Trophoblast cell (in vitro differentiated cells and primary cell): Measurements from ENCODE around the gene CYP24A1.

Experiments
- DNase-seq, 2 donors: peaks; one replicate each; pipeline ENCODE4 v3.0.0-alpha.2; 2016
- H2AFZ ChIP-seq: 2 replicates; pipeline ENCODE4 v1.6.1; 2013; ENCODE audit warnings: low read length, moderate library complexity, mild to moderate bottlenecking; ENCODE audit not compliant: insufficient read depth, poor library complexity
- H2AK5ac ChIP-seq: 2 replicates; pipeline ENCODE4 v1.6.1; 2013; ENCODE audit warnings: mild to moderate bottlenecking, low read length
- H2BK120ac ChIP-seq: 2 replicates; pipeline ENCODE4 v1.6.1; 2013; ENCODE audit warnings: low read length, mild to moderate bottlenecking, moderate library complexity; ENCODE audit not compliant: insufficient read depth, poor library complexity
- H2BK12ac ChIP-seq: 2 replicates; pipeline ENCODE4 v1.6.1; 2013; ENCODE audit warnings: mild to moderate bottlenecking, low read length, moderate library complexity
- H2BK5ac ChIP-seq: 2 replicates; pipeline ENCODE4 v1.6.1; 2013; ENCODE audit warnings: low read length, low read depth, moderate library complexity, mild to moderate bottlenecking; ENCODE audit not compliant: poor library complexity
- H3K14ac ChIP-seq: 2 replicates; pipeline ENCODE4 v1.6.1; 2013; ENCODE audit warnings: mild to moderate bottlenecking, low read length
- H3K18ac ChIP-seq: 2 replicates; pipeline ENCODE4 v1.6.1; 2013; ENCODE audit warnings: mild to moderate bottlenecking, low read length
- H3K23ac ChIP-seq: 2 replicates; pipeline ENCODE4 v1.6.1; 2013; ENCODE audit warnings: low read length
- H3K27ac ChIP-seq: 2 replicates; pipeline ENCODE4 v1.5.1; 2013; ENCODE audit warnings: low read depth, mild to moderate bottlenecking, inconsistent platforms, low read length, moderate library complexity
- H3K27me3 ChIP-seq: 2 replicates; pipeline ENCODE4 v1.6.1; 2013; ENCODE audit warnings: inconsistent platforms, mild to moderate bottlenecking, low read length, moderate library complexity; ENCODE audit not compliant: insufficient read depth
- H3K36me3 ChIP-seq, 2 experiments: 1 replicate in 1 of 2; 2 replicates in 1 of 2; pipeline ENCODE4 v1.6.1; 2013; ENCODE audit warnings: low read length in 2 of 2, mild to moderate bottlenecking in 2 of 2, moderate library complexity in 1 of 2; ENCODE audit not compliant: insufficient read depth in 2 of 2, control insufficient read depth in 1 of 2
- H3K4ac ChIP-seq: 2 replicates; pipeline ENCODE4 v1.6.1; 2013; ENCODE audit warnings: low read depth, mild to moderate bottlenecking, low read length, moderate library complexity
- H3K4me1 ChIP-seq, 2 experiments: 1 replicate in 1 of 2; 2 replicates in 1 of 2; pipeline ENCODE4 v1.6.1; 2013; ENCODE audit warnings: low read length in 2 of 2, mild to moderate bottlenecking in 2 of 2, moderate library complexity in 1 of 2; ENCODE audit not compliant: insufficient read depth in 2 of 2, control insufficient read depth in 1 of 2
- H3K4me2 ChIP-seq: 2 replicates; pipeline ENCODE4 v1.6.1; 2013; ENCODE audit warnings: inconsistent platforms, mild to moderate bottlenecking, low read length, moderate library complexity
- H3K4me3 ChIP-seq: 2 replicates; pipeline ENCODE4 v1.5.1; 2013; ENCODE audit warnings: mild to moderate bottlenecking, low read depth, low read length, inconsistent platforms
- H3K79me1 ChIP-seq: one replicate; pipeline ENCODE4 v1.6.1; 2013; ENCODE audit warnings: low read length
- H3K79me2 ChIP-seq: 2 replicates; pipeline ENCODE4 v1.6.1; 2013; ENCODE audit warnings: low read length, mild to moderate bottlenecking; ENCODE audit not compliant: control insufficient read depth, insufficient read depth, poor library complexity
- H3K9ac ChIP-seq: 2 replicates; pipeline ENCODE4 v1.6.1; 2013; ENCODE audit warnings: mild to moderate bottlenecking, low read length
- H3K9me3 ChIP-seq: 2 replicates; pipeline ENCODE4 v1.6.1; 2013; ENCODE audit warnings: low read depth, mild to moderate bottlenecking, control low read depth, inconsistent platforms, low read length; ENCODE audit not compliant: insufficient read depth
- H4K12ac ChIP-seq: 2 replicates; pipeline ENCODE4 v1.6.1; 2013; ENCODE audit warnings: low read depth, mild to moderate bottlenecking, low read length, moderate library complexity
- H4K8ac ChIP-seq: 2 replicates; pipeline ENCODE4 v1.6.1; 2013; ENCODE audit warnings: low read depth, mild to moderate bottlenecking, low read length, moderate library complexity
- H4K91ac ChIP-seq: one replicate; pipeline ENCODE4 v1.6.1; 2013; ENCODE audit warnings: low read depth, mild to moderate bottlenecking, low read length, moderate library complexity
- WGBS: extraction: QIAGEN DNeasy Blood & Tissue Kit; methylation state at CpG from one replicate; pipeline ENCODE4 v1.1.7; 2013; ENCODE audit warnings: missing lambda C conversion rate; ENCODE audit not compliant: insufficient read length, insufficient coverage; ENCODE audit errors: extremely low coverage; 5-methylcytosine and 5-hydroxymethylcytosine counted together

The CYP24A1 gene

DNA sequence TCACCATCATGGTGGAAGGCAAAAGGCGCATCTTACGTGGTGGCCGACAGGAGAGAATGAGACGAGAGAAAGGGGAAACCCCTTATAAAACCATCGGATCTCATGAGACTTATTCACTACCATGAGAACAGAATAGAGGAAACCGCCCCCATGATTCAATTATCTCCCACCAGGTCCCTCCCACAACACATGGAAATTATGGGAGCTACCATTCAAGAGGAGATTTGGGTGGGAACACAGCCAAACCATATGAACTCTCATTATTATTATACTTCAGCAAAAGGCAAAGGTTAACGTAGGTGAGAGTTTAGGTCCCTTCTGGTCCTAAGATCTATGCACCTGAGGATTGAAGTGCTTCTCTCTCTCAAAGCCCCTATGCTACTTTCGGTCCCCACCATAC is 31.7 kb upstream of the CYP24A1 start:
- H3K27me3 ChIP-seq = no peaks in the 10 kb centered on the region
- H3K9ac ChIP-seq = no peak overlapping the region
- no peak overlapping the region for H3K14ac ChIP-seq
- H3K4me1 ChIP-seq = peaks cover 12 to 14% of the 10 kb centered on the region in 2 experiments
- H4K12ac ChIP-seq = no peak overlapping the region
- no peak overlapping the region for H3K4ac ChIP-seq
- no peak overlapping the region for H2BK5ac ChIP-seq
- H3K27ac ChIP-seq = no peak overlapping the region
- H2AFZ ChIP-seq = no peak overlapping the region
- no CpG with 5 or more reads among the region's 8 CpGs for WGBS
- no peak overlapping the region for H2BK120ac ChIP-seq
- peaks cover 12% of the 10 kb centered on the region for H3K79me2 ChIP-seq
- H3K18ac ChIP-seq = no peak overlapping the region
- no peak overlapping the region for H3K23ac ChIP-seq
- H3K4me3 ChIP-seq = no peak overlapping the region
- H3K36me3 ChIP-seq = no peaks in the 10 kb centered on the region
- H2BK12ac ChIP-seq = no peak overlapping the region
- no peak for DNase-seq
- peaks cover 12% of the 10 kb centered on the region for H3K79me1 ChIP-seq
- no peaks in the 10 kb centered on the region for H3K9me3 ChIP-seq
- H3K4me2 ChIP-seq = no peak overlapping the region
- no peak overlapping the region for H4K8ac ChIP-seq
- H2AK5ac ChIP-seq = no peak overlapping the region
- H4K91ac ChIP-seq = no peak overlapping the region

DNA sequence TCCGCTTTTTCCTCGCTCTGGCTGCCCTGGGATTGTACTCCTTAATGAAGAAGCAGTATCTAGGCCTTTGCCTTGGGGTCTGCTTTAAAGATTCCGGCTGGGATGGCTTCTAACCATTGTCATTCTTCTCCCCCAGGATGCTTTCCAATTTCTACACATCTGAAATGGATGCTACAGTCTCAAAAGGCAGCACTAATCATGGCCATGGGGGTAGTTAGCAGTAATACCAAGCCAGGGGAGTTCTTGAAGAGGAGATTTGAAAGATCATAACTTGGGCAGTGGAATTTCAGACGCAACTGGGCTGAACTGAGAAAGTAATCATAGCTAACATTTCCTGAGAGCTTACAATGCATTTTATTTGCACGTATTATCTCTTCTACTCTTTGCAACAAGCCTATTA is 30.7 kb upstream of the CYP24A1 start:
- no peak overlapping the region for H3K23ac ChIP-seq
- H2BK120ac ChIP-seq = no peak overlapping the region
- no CpG with 5 or more reads among the region's 5 CpGs for WGBS

DNA sequence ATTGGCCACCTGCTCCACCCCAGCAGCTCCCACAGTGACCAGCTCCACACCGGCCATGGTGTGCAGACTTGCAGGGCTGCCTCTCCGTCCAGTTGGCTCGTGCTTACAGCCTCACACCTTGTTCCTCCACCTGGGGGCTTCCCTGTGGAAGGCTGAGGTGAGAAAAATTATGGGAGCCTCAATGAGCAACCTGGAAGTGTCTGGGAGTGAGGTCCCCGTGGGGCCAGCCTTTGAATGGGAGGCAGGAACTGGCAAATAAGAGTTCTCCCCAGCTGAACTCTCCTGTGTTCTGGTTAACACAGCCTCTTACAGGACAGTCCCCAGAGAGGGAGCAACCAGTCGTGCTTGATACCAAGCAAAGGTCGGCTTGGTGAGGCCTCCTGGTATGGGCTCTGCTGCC is 30.3 kb upstream of the CYP24A1 start:
- H4K12ac ChIP-seq = no peak overlapping the region
- H2BK12ac ChIP-seq = no peak overlapping the region
- DNase-seq = no peak
- no peaks in the 10 kb centered on the region for H3K36me3 ChIP-seq
- H3K14ac ChIP-seq = no peak overlapping the region
- H2AFZ ChIP-seq = no peak overlapping the region
- WGBS = no CpG with 5 or more reads among the region's 6 CpGs
- H3K4me1 ChIP-seq = peaks cover 7 to 10% of the 10 kb centered on the region in 2 experiments
- H4K91ac ChIP-seq = no peak overlapping the region
- no peak overlapping the region for H3K4me3 ChIP-seq
- no peak overlapping the region for H2AK5ac ChIP-seq
- peaks cover 9% of the 10 kb centered on the region for H3K79me2 ChIP-seq
- no peak overlapping the region for H3K27ac ChIP-seq
- H2BK120ac ChIP-seq = no peak overlapping the region
- no peak overlapping the region for H3K23ac ChIP-seq
- H3K9ac ChIP-seq = no peak overlapping the region
- H3K79me1 ChIP-seq = peaks cover 10% of the 10 kb centered on the region
- H3K9me3 ChIP-seq = no peaks in the 10 kb centered on the region
- no peak overlapping the region for H3K4me2 ChIP-seq
- no peak overlapping the region for H2BK5ac ChIP-seq
- no peaks in the 10 kb centered on the region for H3K27me3 ChIP-seq
- no peak overlapping the region for H3K18ac ChIP-seq
- H4K8ac ChIP-seq = no peak overlapping the region
- no peak overlapping the region for H3K4ac ChIP-seq

More for the DNA sequence above, 30.7 kb upstream of the CYP24A1 start:
- H3K4ac ChIP-seq = no peak overlapping the region
- H3K9me3 ChIP-seq = no peaks in the 10 kb centered on the region
- no peak for DNase-seq
- H4K8ac ChIP-seq = no peak overlapping the region
- H3K36me3 ChIP-seq = no peaks in the 10 kb centered on the region
- H2AK5ac ChIP-seq = no peak overlapping the region
- H3K4me2 ChIP-seq = no peak overlapping the region
- peaks cover 12% of the 10 kb centered on the region for H3K79me2 ChIP-seq
- no peak overlapping the region for H2BK12ac ChIP-seq
- H3K4me3 ChIP-seq = no peak overlapping the region
- no peak overlapping the region for H2BK5ac ChIP-seq
- H3K4me1 ChIP-seq = peaks cover 11 to 12% of the 10 kb centered on the region in 2 experiments
- H3K27me3 ChIP-seq = no peaks in the 10 kb centered on the region
- no peak overlapping the region for H3K18ac ChIP-seq
- no peak overlapping the region for H3K9ac ChIP-seq
- no peak overlapping the region for H4K12ac ChIP-seq
- no peak overlapping the region for H3K27ac ChIP-seq
- H2AFZ ChIP-seq = no peak overlapping the region
- no peak overlapping the region for H3K14ac ChIP-seq
- H3K79me1 ChIP-seq = peaks cover 12% of the 10 kb centered on the region
- H4K91ac ChIP-seq = no peak overlapping the region

DNA sequence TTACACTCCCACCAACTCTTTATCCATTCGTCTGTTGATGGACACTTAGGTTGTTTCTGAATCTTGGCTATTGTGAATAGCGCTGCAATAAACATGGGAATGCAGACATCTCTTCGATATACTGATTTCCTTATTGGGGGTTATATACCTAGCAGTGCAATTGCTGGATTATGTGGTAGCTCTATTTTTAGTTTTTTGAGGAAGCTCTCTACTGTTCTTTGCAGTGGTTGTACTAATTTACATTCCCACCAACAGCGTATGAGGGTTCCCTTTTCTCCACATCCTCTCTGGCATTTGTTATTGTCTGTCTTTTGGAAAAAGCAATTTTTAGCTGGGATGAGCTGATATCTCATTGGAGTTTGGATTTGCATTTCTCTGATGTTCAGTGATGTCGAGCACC is 29.5 kb upstream of the CYP24A1 start:
- Histone ChIP-seq H3K9ac (no peak overlapping the region), H3K27me3 (no peaks in the 10 kb centered on the region), H3K23ac (no peak overlapping the region), H3K4ac (no peak overlapping the region), H4K8ac (no peak overlapping the region), H3K4me1 (peaks cover 7 to 9% of the 10 kb centered on the region in 2 experiments), H2AFZ (no peak overlapping the region), H2BK120ac (no peak overlapping the region), H3K27ac (no peak overlapping the region), H3K18ac (no peak overlapping the region), H3K4me3 (no peak overlapping the region), H3K79me1 (peaks cover 8% of the 10 kb centered on the region), H2AK5ac (no peak overlapping the region), H4K12ac (no peak overlapping the region), H2BK5ac (no peak overlapping the region), H2BK12ac (no peak overlapping the region), H3K79me2 (peaks cover 6% of the 10 kb centered on the region), H3K14ac (no peak overlapping the region), H4K91ac (no peak overlapping the region), H3K9me3 (no peaks in the 10 kb centered on the region), H3K4me2 (no peak overlapping the region), H3K36me3 (no peaks in the 10 kb centered on the region)
- no peak for DNase-seq
- no CpG with 5 or more reads among the region's 5 CpGs for WGBS
